Measurements from ENCODE around the gene CEP350. TPM values are rescaled to one million over a fixed set of nuclear protein-coding genes. Genes with fewer than 3 reads are reported as not detected.

The CEP350 gene
- total and polyA plus RNA-seq, 2 of the 13 experiments (the other 11 are each of a cell fraction or from before 2014, with no cell fraction given) = 7.6 to 35.9 TPM

DNA sequence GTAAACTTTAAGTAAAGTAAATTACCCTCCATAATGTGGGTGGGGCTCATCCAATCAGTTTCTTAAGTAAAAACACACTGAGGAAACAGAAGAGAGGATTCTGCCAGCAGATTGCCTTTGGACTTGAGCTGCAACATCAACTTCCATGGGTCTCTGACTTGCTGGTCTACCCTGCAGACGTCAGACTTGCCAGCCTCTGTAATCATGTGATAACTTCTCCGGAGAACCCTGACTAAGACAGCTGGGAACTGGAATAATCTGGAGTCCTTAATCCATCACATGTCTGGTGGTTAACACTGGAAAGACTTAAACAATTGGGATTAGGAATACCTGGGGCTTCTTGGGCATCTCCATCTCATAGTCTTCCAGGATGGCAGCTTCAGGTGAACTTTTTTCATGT is 13.2 kb upstream of the CEP350 start:
- no peak for FAIRE-seq
- ATAC-seq = no peak
- Histone ChIP-seq H2AFZ (ENCODE audit: low read length) (no peak overlapping the region), H3K4me3 (replicated peaks in 1 of 3; ENCODE audit: insufficient read depth in 1 of 3, low read depth in 2 of 3, low read length in 3 of 3) (no peak overlapping the region), H3K27ac (ENCODE audit: extremely low read length, insufficient read depth, low read length) (no peak overlapping the region), H3K79me2 (ENCODE audit: insufficient read depth, low read length) (no peaks in the 10 kb centered on the region), H3K36me3 (replicated peaks in 1 of 2; ENCODE audit: control insufficient read depth in 1 of 2, insufficient read depth in 2 of 2, low read length in 2 of 2) (no peaks in the 10 kb centered on the region), H4K20me1 (ENCODE audit: insufficient read depth, low read length) (no peaks in the 10 kb centered on the region), H3K9me3 (ENCODE audit: low read length) (no peaks in the 10 kb centered on the region), H3K9ac (ENCODE audit: insufficient read depth, low read depth, low read length) (no peak overlapping the region), H3K4me1 (ENCODE audit: insufficient read depth, low read length) (no peaks in the 10 kb centered on the region), H3K4me2 (ENCODE audit: low read depth, low read length) (no peak overlapping the region), H3K27me3 (ENCODE audit: control insufficient read depth in 1 of 2, insufficient read depth in 2 of 2, low read length in 2 of 2) (no peaks in the 10 kb centered on the region)
- WGBS (ENCODE audit: low lambda C conversion rate) = 17% methylated on average over 2 of the region's 2 CpGs
- in situ Hi-C loops (cut with HindIII; ENCODE audit: extremely low pct_ligation_motif_present, low pct_unique_long_range_greater_than_20kb) = no loop called here
- no TSS peak for BruUV-seq (replicated peaks)
- ChIA-PET POLR2A (interaction anchor here (1.2 kb wide), 1 partner anchor 13 kb away, joined by 3 read pairs; the partner anchor contains the start of gene CEP350), CTCF (ENCODE audit: low intra/inter-chr PET ratio, low total read pairs) (no interaction called here)
- DNase-seq (ENCODE audit: low spot score) = no peak
- TF ChIP-seq ZNF17 (CRISPR knock-in tag; IDR thresholded peaks at IDR 0.05) (no peak), ZNF432 (CRISPR knock-in tag; IDR thresholded peaks at IDR 0.05; ENCODE audit: borderline replicate concordance) (no peak), TOPORS (CRISPR knock-in tag; IDR thresholded peaks at IDR 0.05) (no peak), ZNF274 (CRISPR knock-in tag; IDR thresholded peaks at IDR 0.05) (no peak)
- intact Hi-C loops (cut with micrococcal nuclease; ENCODE audit: unreplicated experiment) = no loop called here

GRCh38 chr1:179950651-179951050 is 4.0 kb upstream of the CEP350 start:
- Histone ChIP-seq H3K27ac (ENCODE audit: extremely low read length, insufficient read depth, low read length) (no peak overlapping the region), H3K27me3 (ENCODE audit: control insufficient read depth in 1 of 2, insufficient read depth in 2 of 2, low read length in 2 of 2) (no peaks in the 10 kb centered on the region; a peak in 2 of 5 replicates), H2AFZ (ENCODE audit: low read length) (no peak overlapping the region), H4K20me1 (ENCODE audit: insufficient read depth, low read length) (peaks cover 6% of the 10 kb centered on the region; the same call in 1 of the 2 replicates), H3K9ac (ENCODE audit: insufficient read depth, low read depth, low read length) (no peak overlapping the region), H3K9me3 (ENCODE audit: low read length) (no peaks in the 10 kb centered on the region), H3K4me2 (ENCODE audit: low read depth, low read length) (no peak overlapping the region), H3K4me1 (ENCODE audit: insufficient read depth, low read length) (0 out of 2 replicates have a peak, but pooled peaks cover 7% of the 10 kb centered on the region), H3K79me2 (ENCODE audit: insufficient read depth, low read length) (peaks cover 10% of the 10 kb centered on the region), H3K4me3 (replicated peaks in 1 of 3; ENCODE audit: insufficient read depth in 1 of 3, low read depth in 2 of 3, low read length in 3 of 3) (no peak overlapping the region), H3K36me3 (replicated peaks in 1 of 2; ENCODE audit: control insufficient read depth in 1 of 2, insufficient read depth in 2 of 2, low read length in 2 of 2) (no peaks in the 10 kb centered on the region)
- no peak for FAIRE-seq
- no peak for DNase-seq (ENCODE audit: low spot score)
- ChIA-PET CTCF (ENCODE audit: low intra/inter-chr PET ratio, low total read pairs) (no interaction called here), POLR2A (no interaction called here)
- no TSS peak for BruUV-seq (replicated peaks)
- in situ Hi-C loops (cut with HindIII; ENCODE audit: extremely low pct_ligation_motif_present, low pct_unique_long_range_greater_than_20kb) (no loop called here), intact Hi-C loops (cut with micrococcal nuclease; ENCODE audit: unreplicated experiment) (loop anchor here (10.0 kb wide), 2 partner anchors 74 to 204 kb away; partner anchors contain the start of gene QSOX1)
- WGBS (ENCODE audit: low lambda C conversion rate) = 93% methylated on average over 7 of the region's 7 CpGs
- no peak for ATAC-seq
- TF ChIP-seq ESRRA (CRISPR knock-in tag; IDR thresholded peaks at IDR 0.05; ENCODE audit: low read depth) = no peak
- no peak for TF ChIP-seq DRAP1 (CRISPR knock-in tag; IDR thresholded peaks at IDR 0.05)
- TF ChIP-seq ZNF225 (CRISPR knock-in tag; IDR thresholded peaks at IDR 0.05) = no peak
- no peak for TF ChIP-seq SAFB2 (CRISPR knock-in tag; IDR thresholded peaks at IDR 0.05; ENCODE audit: borderline replicate concordance, low read depth)
- no peak for TF ChIP-seq ETV6 (CRISPR knock-in tag; conservative IDR thresholded peaks at IDR 0.05)
- no peak for TF ChIP-seq GTF3A (CRISPR knock-in tag; conservative IDR thresholded peaks at IDR 0.05)
- no peak for TF ChIP-seq HOXA3 (CRISPR knock-in tag; IDR thresholded peaks at IDR 0.05)
- no peak for TF ChIP-seq RAD51 (IDR thresholded peaks at IDR 0.05; ENCODE audit: borderline replicate concordance)
- no peak for TF ChIP-seq ONECUT2 (CRISPR knock-in tag; IDR thresholded peaks at IDR 0.05)
- TF ChIP-seq ZFP36L1 (CRISPR knock-in tag; IDR thresholded peaks at IDR 0.05) = no peak
- no peak for TF ChIP-seq NBN (conservative IDR thresholded peaks at IDR 0.05)
- no peak for TF ChIP-seq SYNCRIP (IDR thresholded peaks at IDR 0.05; ENCODE audit: insufficient read depth, low read depth, low read length)
- TF ChIP-seq NFIB (CRISPR knock-in tag; IDR thresholded peaks at IDR 0.05; ENCODE audit: borderline replicate concordance) = no peak
- no peak for TF ChIP-seq E2F1 (CRISPR knock-in tag; IDR thresholded peaks at IDR 0.05)
- TF ChIP-seq FOXA1 (IDR thresholded peaks at IDR 0.05) = no peak
- TF ChIP-seq FOXA1 (CRISPR knock-in tag; IDR thresholded peaks at IDR 0.05) = no peak
- no peak for TF ChIP-seq PAF1 (CRISPR knock-in tag; IDR thresholded peaks at IDR 0.05)
- no peak for TF ChIP-seq ZSCAN20 (CRISPR knock-in tag; IDR thresholded peaks at IDR 0.05; ENCODE audit: borderline replicate concordance)
